Hematopoietic multipotent progenitor cell treated with erythropoietin and hydrocortisone succinate and interleukin-3 and kit ligand, for 15 days (in vitro differentiated cells): ENCODE measurements around the gene TUT7.
"Not testable (repeated sequence)": the region's sequence is repeated elsewhere in the genome, so short reads cannot be mapped to it uniquely, and the experiment has no call there.

Experiments
- DNase-seq: peaks from one replicate; pipeline ENCODE4 v3.0.0-alpha.2; 2015; ENCODE audit warnings: low spot score

Gene TUT7

DNA sequence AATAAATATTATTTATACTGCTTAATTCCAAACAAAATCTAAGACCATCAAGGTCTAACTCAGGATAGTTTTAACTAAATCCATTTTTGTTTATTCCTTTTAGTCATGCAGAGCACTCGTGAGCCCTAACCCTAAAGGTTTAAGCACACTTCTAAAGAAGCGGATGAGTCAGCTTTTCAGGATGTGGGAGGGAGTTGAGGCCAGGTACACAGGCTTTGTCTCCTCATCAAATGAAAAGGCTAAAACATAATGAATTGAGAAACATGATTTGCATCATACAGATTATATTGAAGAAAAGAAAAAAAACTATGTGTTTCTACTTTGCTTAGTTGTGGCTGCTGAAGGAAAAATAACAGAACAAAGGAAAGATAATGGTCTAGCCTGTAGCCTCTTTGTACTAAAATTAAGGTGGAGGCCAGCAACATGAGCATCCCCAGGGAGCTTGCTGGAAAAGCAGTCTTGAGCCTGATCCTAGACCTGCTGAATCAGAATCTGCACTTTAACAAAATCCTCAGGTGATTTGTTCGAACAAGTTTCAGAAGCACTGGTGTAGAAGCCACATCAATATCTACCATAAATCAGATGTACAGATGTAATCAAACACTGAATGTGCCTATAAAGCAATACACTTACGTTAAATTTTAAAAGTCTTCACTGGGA lies 50.8 kb downstream of the TUT7 start:
- DNase-seq = no peak

DNA sequence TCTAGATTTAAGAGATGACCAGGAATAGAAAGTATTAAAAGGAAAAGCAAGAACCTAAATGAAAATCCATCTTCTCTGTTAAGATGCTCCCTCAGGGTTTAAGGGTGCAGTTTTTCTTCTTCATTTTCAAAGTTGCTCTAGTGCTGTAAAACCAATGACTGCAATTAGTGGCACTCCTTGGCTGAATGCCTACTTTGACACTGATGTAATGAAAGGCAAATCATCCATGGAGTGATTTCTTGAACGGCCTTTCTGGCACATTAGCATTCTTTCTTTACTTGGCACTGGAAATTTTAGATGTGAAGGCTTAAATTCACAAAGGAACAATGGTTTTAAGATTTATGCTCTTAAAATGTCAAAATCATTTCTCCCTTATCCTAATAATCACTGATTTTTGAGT lies 52.5 kb downstream of the TUT7 start:
- no peak for DNase-seq

DNA sequence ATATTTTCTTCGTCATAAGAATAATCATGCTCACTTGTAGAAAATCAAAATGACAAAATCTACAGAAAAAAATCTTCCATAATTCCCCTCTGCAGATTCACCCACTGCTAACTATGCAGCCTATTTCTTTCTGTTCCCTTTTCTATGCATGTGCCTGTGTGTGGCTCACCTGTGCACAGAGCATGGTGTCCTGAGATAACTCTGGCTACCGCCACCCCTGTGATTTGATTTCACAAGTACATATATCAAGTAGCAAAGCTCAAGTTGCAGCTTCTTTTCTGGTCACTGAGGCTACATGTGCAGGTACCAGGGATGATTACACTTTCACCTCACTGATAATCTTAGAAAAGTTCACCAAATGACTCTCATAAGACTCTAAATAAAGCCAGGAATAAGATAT lies 53.5 kb downstream of the TUT7 start:
- no peak for DNase-seq

DNA sequence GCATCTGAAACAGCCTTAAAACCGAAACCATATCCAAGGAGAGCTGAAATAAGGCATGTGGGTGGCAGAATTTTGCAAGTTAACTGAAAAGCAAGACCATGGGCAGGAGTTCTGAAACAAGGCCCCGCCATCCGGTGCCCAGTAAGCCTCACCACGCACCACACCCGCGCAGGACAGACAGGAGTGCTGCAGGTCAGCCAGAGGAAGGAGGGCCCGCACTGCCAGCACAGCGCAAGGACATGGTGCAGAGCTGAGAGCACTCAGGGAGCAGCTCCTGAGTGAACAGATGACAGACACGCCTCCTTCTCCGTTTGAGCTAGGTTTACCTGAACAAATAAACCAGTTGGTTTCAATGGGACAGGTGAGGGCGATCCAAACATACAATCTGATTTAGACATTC lies 55.3 kb downstream of the TUT7 start:
- no peak for DNase-seq

DNA sequence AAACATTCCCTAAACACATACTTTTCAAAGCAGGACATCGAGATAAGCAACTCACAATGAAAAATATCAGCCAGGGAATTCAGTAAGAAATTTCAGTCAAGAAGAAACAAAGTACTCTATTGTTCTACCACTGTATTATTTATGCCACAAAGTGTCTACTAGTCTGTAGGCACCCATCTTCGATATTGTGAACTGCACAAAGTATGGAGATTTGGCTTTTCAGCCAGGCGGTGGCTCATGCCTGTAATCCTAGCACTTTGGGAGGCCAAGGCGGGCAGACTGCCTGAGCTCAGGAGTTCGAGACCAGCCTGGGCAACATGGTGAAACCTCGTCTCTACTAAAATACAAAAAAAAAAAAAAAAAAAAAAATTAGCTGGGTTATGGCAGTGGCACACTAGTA lies 63.9 kb downstream of the TUT7 start:
- DNase-seq = not testable (repeated sequence)

DNA sequence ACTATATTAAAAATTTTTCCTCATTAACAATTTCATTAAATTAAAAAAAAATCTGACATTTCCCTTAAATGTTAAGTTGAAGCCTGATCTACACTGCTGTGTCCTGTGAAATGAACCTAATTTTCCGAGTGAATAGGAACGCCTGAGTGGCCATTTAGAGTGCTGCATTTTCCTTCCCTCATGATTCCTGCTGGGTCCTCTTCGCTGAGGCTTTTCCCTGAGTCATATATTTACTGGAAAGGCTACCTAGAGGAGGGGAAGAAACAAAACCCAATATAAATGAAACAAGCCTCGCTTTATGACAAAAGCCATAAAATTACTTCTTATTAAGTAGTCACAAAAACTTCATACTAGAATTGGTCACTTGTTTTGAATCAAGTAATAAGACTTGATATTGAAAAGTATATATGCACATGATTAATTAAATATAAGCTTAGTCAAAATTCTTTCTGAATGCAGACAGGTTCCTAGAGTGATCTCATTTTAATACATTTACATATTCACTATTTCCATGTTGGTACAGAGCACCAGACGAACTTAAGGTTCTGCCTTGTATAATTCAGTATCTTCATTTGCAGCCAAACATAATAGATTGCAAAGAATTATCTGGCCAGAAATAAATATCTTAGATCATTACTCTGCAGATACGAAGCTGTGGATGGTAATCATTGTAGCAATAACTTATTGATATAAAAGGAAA lies 65.6 kb downstream of the TUT7 start:
- DNase-seq = no peak

DNA sequence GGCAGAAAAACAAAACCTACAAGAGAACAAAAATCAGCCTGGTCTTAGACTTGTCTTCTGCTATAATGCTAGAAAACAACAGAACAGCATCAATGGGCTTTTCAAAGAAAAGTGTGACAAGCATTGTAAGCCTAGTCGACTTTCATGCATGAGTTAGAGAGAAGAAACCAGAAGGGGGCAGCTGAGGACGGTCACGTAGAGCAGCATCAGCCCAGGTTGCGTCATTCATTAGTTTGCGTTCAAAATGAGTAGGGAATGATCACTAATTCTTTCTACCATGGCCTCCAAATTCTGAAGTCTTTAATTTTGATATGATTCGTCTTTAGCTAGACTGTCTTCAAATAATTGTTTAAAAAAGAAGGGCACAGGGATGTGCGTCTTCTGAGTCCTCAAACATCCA lies 67.2 kb downstream of the TUT7 start:
- DNase-seq = peak; percentile 86

DNA sequence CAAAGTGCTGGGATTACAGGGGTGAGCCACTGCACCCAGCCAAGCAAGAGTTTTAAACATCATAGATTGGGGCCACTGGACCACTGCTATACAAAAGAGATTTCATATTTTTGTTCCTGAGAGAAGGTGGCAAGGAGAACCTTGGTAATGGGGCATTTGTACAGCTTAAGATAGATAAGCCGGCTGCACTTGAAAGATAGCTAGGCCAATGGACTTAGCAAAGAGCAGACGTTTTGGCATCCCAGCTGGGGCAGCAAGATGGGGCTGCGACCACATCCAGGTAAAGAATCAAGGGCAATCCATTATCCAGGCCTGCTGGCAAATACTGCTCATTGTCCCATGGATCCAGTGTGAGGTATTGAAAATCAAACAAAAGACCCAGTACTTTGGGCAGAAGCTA lies 67.9 kb downstream of the TUT7 start:
- peak; percentile 90 for DNase-seq

- peak; percentile 91 for DNase-seq
Observed at GRCh38 chr9:86285261-86285660, 68.9 kb downstream of the TUT7 start.

DNA sequence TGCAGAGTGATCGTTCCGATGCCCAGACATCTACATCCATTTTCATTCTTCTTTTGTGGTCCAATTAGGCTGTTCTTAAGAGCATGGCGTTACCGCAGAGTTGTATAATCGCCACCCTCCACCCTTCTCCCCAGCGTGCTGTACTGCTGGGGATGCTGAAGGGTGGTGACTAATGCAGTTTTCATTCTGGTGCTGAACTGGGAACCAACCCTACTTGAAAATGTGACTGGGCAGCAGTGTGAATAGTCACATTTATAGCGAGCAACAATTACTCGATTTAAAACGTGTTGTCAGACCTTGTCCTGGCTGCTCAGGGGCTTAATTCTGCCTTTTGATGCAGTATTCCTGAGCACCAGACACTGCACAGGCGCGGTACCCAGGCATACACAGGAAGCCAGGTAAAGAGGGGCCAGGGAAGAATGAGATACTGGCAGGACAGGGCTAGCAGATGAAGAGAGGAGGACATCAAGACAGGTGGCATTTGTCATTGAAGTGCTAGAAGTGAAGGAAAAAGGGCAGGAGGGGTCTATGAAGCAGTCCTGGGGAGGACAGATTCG lies 71.2 kb downstream of the TUT7 start:
- peak; percentile 81 for DNase-seq

DNA sequence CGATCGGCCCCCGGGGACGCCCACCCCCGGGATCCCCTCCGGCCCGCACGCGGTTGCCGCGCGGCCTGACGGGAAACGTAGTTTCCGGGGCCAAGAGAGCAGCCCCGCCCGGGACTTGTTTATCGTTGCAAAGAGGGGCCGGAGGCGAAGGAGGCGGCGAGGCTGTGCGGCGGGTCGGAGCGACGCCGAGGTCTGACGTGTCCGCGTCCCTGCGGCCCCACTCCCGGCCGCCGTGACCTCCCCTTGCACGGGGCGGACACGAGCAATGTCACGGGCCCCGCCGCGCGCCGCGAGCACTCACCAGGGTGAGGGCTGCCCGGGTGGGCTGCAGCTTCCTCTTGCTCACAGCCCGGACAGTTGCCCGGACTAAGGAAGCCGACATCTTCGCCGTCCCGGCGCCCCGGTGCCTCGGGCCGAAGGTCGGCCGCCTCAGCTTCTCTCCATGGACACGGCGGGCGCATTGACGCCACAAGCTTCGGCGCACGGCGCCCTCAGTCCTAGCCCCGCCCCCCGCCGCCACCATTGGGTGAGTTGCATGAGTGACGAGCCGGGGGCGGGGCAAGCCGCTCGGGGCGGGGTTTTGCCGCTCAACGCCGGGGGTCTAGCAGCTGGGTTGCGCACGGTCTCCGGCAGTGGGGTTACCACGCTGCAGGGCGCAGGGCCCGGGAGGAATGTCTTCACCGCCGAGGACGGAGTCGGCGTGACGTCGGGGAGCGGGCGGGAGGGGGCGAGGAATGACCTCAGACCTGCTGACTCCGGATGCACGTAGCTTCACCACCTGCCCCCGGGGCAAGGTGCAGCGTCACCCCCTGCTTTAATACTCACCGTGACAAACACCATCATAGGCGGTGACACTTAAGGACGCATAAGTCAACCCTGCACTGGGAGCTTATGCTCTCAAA lies 71.9 kb downstream of the TUT7 start, which contains the start of gene ISCA1:
TSS of gene ISCA1 (minus strand) at position 462 of the 902 bp plus-strand sequence. CDS start at position 382, 80 bp downstream.
- peak; percentile 95 for DNase-seq

DNA sequence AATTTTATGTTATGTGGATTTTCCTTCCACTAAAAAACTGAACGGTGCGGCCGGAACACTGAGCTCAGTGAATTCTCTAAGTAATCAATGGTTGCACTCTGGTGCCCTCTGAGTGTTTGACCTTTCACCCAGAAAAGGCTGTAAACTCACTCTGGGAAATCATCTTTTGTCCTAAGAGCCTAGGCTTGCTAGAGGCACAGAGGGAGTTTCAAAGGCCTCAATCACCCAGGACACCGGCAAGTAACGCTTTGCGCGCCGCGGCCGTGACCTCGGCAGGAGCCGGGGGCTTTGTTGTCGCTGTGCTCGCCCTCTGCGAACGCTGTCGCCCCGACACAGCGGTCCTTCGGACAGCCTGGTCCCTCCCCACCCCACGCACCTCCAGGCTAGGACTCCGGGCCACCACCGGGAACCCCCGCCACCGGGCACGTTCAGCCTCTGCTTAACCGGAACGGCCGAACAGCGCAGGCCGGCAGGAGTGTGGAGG lies 72.6 kb downstream of the TUT7 start:
- DNase-seq = no peak

GRCh38 chr9:86280580-86280979 lies 73.6 kb downstream of the TUT7 start:
- no peak for DNase-seq

DNA sequence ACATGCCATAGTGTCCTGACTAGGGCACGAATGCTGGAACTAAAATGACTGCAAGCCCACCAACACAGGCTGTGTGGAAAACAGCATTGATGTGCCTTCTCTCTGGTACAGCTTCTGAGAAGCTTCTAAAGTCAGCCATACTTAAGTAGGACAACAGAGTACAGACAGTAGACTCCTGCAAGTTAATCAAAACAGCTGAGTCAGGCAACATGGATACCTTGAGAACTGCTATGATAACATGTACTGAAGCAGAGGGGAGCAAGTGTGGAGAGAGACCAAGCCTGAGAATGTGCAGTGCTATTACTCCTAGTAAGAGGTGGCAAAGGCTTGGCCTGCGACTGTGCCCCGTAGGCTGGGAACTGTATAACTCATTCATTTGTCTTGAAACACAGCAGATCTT lies 74.4 kb downstream of the TUT7 start:
- DNase-seq = peak; percentile 55

DNA sequence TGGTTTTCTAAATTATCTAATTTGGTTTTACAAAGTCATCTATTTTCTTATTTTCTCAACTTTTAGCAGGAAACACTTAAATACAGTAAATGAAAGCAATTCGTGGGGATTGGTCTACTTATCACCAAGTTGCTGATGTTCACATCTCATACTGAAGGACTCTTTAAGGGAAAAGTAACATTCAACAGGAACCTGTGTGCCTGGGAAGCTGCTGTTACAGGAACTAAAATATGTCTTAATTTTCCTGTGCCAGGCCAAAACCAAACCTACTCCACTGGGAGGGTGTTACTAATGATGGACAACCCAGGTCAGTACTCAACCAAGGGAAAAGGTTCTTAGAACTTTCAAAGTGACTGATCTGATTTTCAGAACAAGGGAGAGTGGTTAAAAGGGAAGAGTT lies 77.1 kb downstream of the TUT7 start:
- no peak for DNase-seq

- no peak for DNase-seq
Observed at GRCh38 chr9:86275962-86276361, 78.2 kb downstream of the TUT7 start.

- no peak for DNase-seq
Observed at GRCh38 chr9:86274821-86275643, 79.2 kb downstream of the TUT7 start.

GRCh38 chr9:86272221-86272620 lies 82.0 kb downstream of the TUT7 start:
- DNase-seq = no peak

DNA sequence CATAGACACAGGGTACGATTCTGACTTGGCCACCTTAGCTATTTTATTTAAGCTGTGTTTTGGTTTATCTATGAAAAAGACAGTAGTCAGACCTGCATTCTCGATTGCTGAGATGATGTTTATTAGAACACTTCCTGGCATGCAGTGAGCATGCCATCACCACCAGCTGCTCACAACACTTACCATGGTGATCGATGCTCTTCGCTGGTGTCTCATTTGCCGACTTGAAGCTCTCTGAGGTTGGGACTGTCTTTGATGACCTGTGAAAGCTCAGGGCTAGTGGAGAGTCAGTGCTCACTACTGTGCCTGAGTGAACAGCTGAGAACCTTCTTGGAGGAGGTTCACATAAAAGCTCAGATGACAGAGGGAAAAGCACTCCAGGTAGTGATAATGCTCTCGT lies 90.3 kb downstream of the TUT7 start:
- DNase-seq = no peak

- DNase-seq = no peak
Observed at GRCh38 chr9:86262492-86262891, 91.7 kb downstream of the TUT7 start.

DNA sequence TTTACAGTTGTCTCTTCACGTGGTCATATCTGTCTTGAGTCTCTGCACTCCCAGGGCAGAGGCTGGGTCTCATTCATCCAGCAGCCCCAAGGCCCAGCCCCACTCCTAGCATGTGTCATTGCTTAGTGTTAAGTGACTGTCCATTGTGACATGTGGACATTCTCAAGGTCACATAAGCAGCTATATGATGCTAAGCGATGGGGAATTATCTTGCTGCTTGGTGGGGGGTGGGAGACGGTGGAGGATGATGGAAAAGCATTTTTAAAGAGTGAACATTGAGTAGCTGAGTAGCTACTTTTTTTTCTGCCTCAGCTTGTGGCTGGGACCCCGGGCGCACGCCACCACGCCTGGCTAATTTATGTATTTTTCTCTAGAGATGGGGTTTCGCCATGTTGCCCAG lies 94.7 kb downstream of the TUT7 start, which contains the start of gene C9orf153:
TSS of gene C9orf153 (minus strand) at position 101 of the 400 bp plus-strand sequence. CDS start 30,054 bp downstream, outside the sequence.
- DNase-seq = no peak
